B cell (primary cell): Measurements from ENCODE around the gene NOL9. TPM values are rescaled to one million over a fixed set of nuclear protein-coding genes. Genes with fewer than 3 reads are reported as not detected.

Experiments used
- ATAC-seq: fragments of 200-7000 bp; cut with Tn5 transposase; one replicate; pipeline ENCODE4 v1.10.0; 2021; ENCODE audit warnings: low read depth, mild to moderate bottlenecking, moderate number of reproducible peaks, moderate library complexity
- CTCF ChIA-PET: fragments of 350-600 bp; sonication (Branson Sonifier 250); formaldehyde crosslinking; loops from one replicate; lab custom pipeline; 2021; ENCODE audit warnings: antibody characterized with exemption, inconsistent platforms; lab: Charles Lee
- POLR2A ChIA-PET: fragments of 350-600 bp; sonication (Branson Sonifier 250); formaldehyde crosslinking; loops from one replicate; lab custom pipeline; 2021; ENCODE audit warnings: antibody characterized with exemption; lab: Charles Lee
- DNase-seq: peaks from one replicate; pipeline ENCODE4 v3.0.0; 2013
- H2AFZ ChIP-seq: 2 replicates; pipeline ENCODE4 v1.6.1; 2012; ENCODE audit warnings: mild to moderate bottlenecking, low read depth, low read length; ENCODE audit not compliant: insufficient read depth, poor library complexity, severe bottlenecking
- H3K27ac ChIP-seq, 2 donors: 1 replicate in 1 of 2; 2 replicates in 1 of 2; pipeline ENCODE4 v1.5.1; 2012 to 2013; ENCODE audit warnings: low read length in 2 of 2, mild to moderate bottlenecking in 2 of 2, moderate library complexity in 1 of 2
- H3K27me3 ChIP-seq, 4 experiments: fragments of 200-600 bp in 1 of 4; sonication (generic) in 1 of 4; replicated peaks in 1 of 4; 1 replicate in 2 of 4; 2 replicates in 2 of 4; pipeline versions ENCODE4 v1.6.1 to v1.7.0; 2013 to 2016; ENCODE audit warnings: low read length in 3 of 4, mild to moderate bottlenecking in 2 of 4, mixed read lengths in 1 of 4, moderate library complexity in 1 of 4; ENCODE audit not compliant: insufficient read depth in 4 of 4, control insufficient read depth in 3 of 4; ENCODE audit errors: control extremely low read depth in 1 of 4
- H3K36me3 ChIP-seq, 2 experiments: replicated peaks in 1 of 2; 1 replicate in 1 of 2; 2 replicates in 1 of 2; pipeline versions ENCODE4 v1.6.1 to v1.7.1; 2013; ENCODE audit warnings: low read length in 1 of 2; ENCODE audit not compliant: insufficient read depth in 2 of 2, control insufficient read depth in 1 of 2; ENCODE audit errors: control extremely low read depth in 1 of 2, extremely low read depth in 1 of 2
- H3K4me1 ChIP-seq, 2 donors: fragments of 200-600 bp in 1 of 2; sonication (generic) in 1 of 2; 1 replicate in 1 of 2; 2 replicates in 1 of 2; pipeline versions ENCODE4 v1.5.1 to v1.6.1; 2013 to 2017; ENCODE audit warnings: low read length in 2 of 2; ENCODE audit not compliant: control insufficient read depth in 2 of 2, insufficient read depth in 2 of 2
- H3K4me2 ChIP-seq: replicated peaks from 2 replicates; pipeline ENCODE3; 2012; ENCODE audit warnings: mild to moderate bottlenecking, low read depth, low read length; ENCODE audit not compliant: poor library complexity, severe bottlenecking
- H3K4me3 ChIP-seq, 5 experiments: fragments of 200-600 bp in 1 of 5; sonication (generic) in 1 of 5; 1 replicate in 3 of 5; 2 replicates in 2 of 5; pipeline versions ENCODE4 v1.5.1 to v1.7.0; 2011 to 2016; ENCODE audit warnings: low read length in 4 of 5, mild to moderate bottlenecking in 4 of 5, low read depth in 2 of 5, control low read depth in 1 of 5, moderate library complexity in 1 of 5; ENCODE audit not compliant: insufficient read depth in 1 of 5; ENCODE audit errors: control extremely low read depth in 1 of 5, extremely low read depth in 1 of 5
- H3K79me2 ChIP-seq: fragments of 200-600 bp; sonication (generic); one replicate; pipeline ENCODE4 v1.6.0; 2016; ENCODE audit warnings: low read length; ENCODE audit not compliant: control insufficient read depth, insufficient read depth
- H3K9ac ChIP-seq: fragments of 200-600 bp; sonication (generic); 2 replicates; pipeline ENCODE4 v1.6.1; 2017; ENCODE audit warnings: mild to moderate bottlenecking, low read length, moderate library complexity
- H3K9me3 ChIP-seq, 3 donors: one replicate each; pipeline versions ENCODE4 v1.6.1 to v1.7.1; 2013; ENCODE audit warnings: low read length in 2 of 3; ENCODE audit not compliant: control insufficient read depth in 2 of 3, insufficient read depth in 1 of 3; ENCODE audit errors: control extremely low read depth in 1 of 3
- H4K20me1 ChIP-seq: 2 replicates; pipeline ENCODE4 v1.6.0; 2012; ENCODE audit warnings: mild to moderate bottlenecking, low read length; ENCODE audit not compliant: insufficient read depth, control insufficient read depth, poor library complexity, severe bottlenecking
- H3K27ac Mint-ChIP-seq: one replicate; pipeline ENCODE4 v1.8.0; 2021; ENCODE audit warnings: mixed read lengths
- H3K27me3 Mint-ChIP-seq: one replicate; pipeline ENCODE4 v1.8.0; 2021; ENCODE audit warnings: mixed read lengths
- H3K4me1 Mint-ChIP-seq: one replicate; pipeline ENCODE4 v1.8.0; 2021; ENCODE audit warnings: mixed read lengths
- H3K4me3 Mint-ChIP-seq: one replicate; pipeline ENCODE4 v1.8.0; 2021; ENCODE audit warnings: mixed read lengths
- H3K9me3 Mint-ChIP-seq: one replicate; pipeline ENCODE4 v1.8.0; 2022; ENCODE audit warnings: mixed read lengths; ENCODE audit not compliant: insufficient read depth
- EZH2 ChIP-seq: IDR thresholded peaks from 2 replicates; pipeline ENCODE4 v1.6.1; 2012; ENCODE audit warnings: borderline replicate concordance, low read depth, mild to moderate bottlenecking, moderate library complexity, low read length; ENCODE audit not compliant: insufficient read depth, poor library complexity, severe bottlenecking
- WGBS: methylation state at CpG from one replicate; pipeline ENCODE4 v1.1.5; 2013; ENCODE audit warnings: missing lambda C conversion rate; ENCODE audit not compliant: insufficient coverage; 5-methylcytosine and 5-hydroxymethylcytosine counted together
- intact Hi-C: fragments of 100-400 bp; cut with micrococcal nuclease; formaldehyde crosslinking; loops from one replicate; pipeline ENCODE4 v1.10.0; 2022
- polyA plus RNA-seq: library from polyadenylated mRNA; depleted of rRNA; stranded (reverse); fragments of >200 nt; gene quantifications from 2 replicates; pipeline ENCODE4 v1.2.3, GENCODE V29; 2012
- total RNA-seq, 2 donors: library from RNA; stranded (reverse); fragments of 120-200 nt in 1 of 2; gene quantifications; 1 replicate in 1 of 2; 2 replicates in 1 of 2; pipeline versions ENCODE4 v1.2.3 to v1.2.4, GENCODE V29; 2013 to 2022
- TF ChIP-seq, protein P1 (sequence below): fragments of 200-600 bp; IDR thresholded peaks from one replicate; pipeline ENCODE4 v1.8.0; 2022; ENCODE audit warnings: antibody characterized with exemption, mild to moderate bottlenecking

The NOL9 gene
- total and polyA plus RNA-seq, 2 donors (not counting 1 experiment from before 2014, with no cell fraction given): 23.8 to 49.5 TPM

DNA sequence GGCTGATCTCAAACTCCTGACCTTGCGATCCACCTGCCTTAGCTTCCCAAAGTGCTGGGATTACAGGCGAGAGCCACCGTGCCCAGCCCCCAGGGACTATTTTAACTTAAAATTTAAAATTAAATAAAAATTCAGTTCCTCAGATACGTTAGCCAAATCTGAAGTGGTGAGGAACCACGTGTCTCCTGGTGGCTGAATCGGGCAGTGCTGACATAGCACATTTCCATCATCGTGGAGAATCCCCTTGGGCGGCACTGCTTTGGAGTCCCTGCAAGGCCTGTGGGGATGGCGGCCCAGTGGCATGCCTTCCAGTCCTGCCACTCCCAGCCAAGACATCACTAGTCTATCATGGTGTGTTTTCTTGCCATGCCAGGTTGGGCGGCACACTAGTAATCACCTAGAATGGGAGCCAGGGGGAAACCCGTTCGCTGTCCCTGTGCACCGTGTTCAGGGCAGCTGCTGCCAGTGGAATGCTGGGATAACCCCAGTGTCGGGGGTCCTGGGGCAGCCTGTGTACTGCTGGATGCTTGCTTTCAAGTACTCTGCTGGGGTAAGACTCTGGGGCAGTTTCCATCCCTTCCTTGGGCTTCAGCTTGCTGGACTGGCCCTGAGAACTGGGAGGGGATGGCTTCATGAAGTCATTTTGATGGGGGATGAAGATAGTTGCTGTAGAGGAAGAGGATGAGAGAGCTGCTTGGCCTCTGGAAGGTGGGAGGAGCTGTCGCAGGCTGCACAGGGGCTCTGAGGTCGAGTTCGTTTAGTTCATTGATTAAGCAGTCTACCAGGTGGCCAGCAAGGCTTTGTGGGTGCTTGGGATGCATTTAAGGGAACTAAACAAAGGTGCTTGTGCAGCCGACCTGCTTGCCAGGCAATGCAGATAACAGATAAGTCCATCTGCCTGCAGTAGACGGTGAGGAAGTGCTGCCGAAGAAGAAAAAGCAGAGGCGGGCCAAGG is 30.1 kb upstream of the NOL9 start:
- Histone ChIP-seq H3K9me3 (no peaks in the 10 kb centered on the region), H3K4me3 (no peak overlapping the region), H2AFZ (no peak overlapping the region), H3K79me2 (peaks cover 46% of the 10 kb centered on the region), H3K27me3 (no peaks in the 10 kb centered on the region), H3K27ac (no peak overlapping the region), H3K9ac (no peak overlapping the region), H4K20me1 (peaks cover 48% of the 10 kb centered on the region), H3K4me1 (peaks cover 18 to 36% of the 10 kb centered on the region in 2 donors), H3K4me2 (no peak overlapping the region), H3K36me3 (peaks cover 0 to 26% of the 10 kb centered on the region in 2 experiments)
- H3K27me3 Mint-ChIP-seq: no peaks in the 10 kb centered on the region
- no peaks in the 10 kb centered on the region for H3K9me3 Mint-ChIP-seq
- no peak overlapping the region for H3K27ac Mint-ChIP-seq
- TF ChIP-seq, protein P1, sequence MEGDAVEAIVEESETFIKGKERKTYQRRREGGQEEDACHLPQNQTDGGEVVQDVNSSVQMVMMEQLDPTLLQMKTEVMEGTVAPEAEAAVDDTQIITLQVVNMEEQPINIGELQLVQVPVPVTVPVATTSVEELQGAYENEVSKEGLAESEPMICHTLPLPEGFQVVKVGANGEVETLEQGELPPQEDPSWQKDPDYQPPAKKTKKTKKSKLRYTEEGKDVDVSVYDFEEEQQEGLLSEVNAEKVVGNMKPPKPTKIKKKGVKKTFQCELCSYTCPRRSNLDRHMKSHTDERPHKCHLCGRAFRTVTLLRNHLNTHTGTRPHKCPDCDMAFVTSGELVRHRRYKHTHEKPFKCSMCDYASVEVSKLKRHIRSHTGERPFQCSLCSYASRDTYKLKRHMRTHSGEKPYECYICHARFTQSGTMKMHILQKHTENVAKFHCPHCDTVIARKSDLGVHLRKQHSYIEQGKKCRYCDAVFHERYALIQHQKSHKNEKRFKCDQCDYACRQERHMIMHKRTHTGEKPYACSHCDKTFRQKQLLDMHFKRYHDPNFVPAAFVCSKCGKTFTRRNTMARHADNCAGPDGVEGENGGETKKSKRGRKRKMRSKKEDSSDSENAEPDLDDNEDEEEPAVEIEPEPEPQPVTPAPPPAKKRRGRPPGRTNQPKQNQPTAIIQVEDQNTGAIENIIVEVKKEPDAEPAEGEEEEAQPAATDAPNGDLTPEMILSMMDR: no peak
- no peak for TF ChIP-seq EZH2
- ChIA-PET POLR2A (interaction anchor here (0.5 to 0.7 kb wide), 2 partner anchors 16 to 40 kb away, joined by 3 to 4 read pairs; no protein-coding TSS in a partner anchor), CTCF (no interaction called here)
- H3K4me1 Mint-ChIP-seq: peaks cover 37% of the 10 kb centered on the region
- no peak overlapping the region for H3K4me3 Mint-ChIP-seq
- intact Hi-C loops: no loop called here
- WGBS: 91% methylated on average over 18 of the region's 21 CpGs
- ATAC-seq (no peak), DNase-seq (no peak)

DNA sequence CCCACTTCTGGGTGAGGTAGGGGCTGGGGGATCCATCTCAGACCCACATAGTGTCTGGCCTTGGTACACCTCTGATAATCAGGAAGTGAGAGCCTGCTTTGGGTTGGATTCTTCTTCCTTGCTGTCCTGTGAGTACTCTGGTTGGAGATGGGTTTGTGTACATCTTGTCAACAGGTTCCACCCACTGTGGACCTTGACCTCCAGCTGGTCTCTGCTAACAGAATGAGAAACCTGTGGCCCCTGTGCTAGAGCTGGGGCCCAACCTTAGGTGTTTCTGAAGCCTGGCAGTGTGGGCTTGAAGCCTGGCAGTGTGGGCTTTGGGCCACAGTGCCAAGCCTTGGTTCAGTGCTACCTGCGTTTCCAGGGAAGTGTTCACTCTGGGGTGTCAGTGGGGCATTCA is 28.1 kb upstream of the NOL9 start:
- Histone ChIP-seq H3K36me3 (peaks cover 0 to 5% of the 10 kb centered on the region in 2 experiments), H3K9ac (no peak overlapping the region)

More for the DNA sequence above, 28.1 kb upstream of the NOL9 start:
- no peak for ATAC-seq
- Histone ChIP-seq H3K27ac (peak overlapping the region; percentile 13 to 91), H3K4me2 (peak overlapping the region; percentile 88), H3K9me3 (no peaks in the 10 kb centered on the region), H2AFZ (no peak overlapping the region), H3K79me2 (peaks cover 49% of the 10 kb centered on the region), H3K27me3 (no peaks in the 10 kb centered on the region), H3K4me3 (no peak overlapping the region), H4K20me1 (peaks cover 40% of the 10 kb centered on the region), H3K4me1 (peaks cover 20 to 34% of the 10 kb centered on the region in 2 donors)
- peak overlapping the region; percentile 78 for H3K27ac Mint-ChIP-seq
- whole genome bisulfite sequencing: 100% methylated on average over 1 of the region's 1 CpG
- ChIA-PET CTCF (interaction anchor here (1.1 kb wide), 1 partner anchor 20 kb away, joined by 3 read pairs; the partner anchor contains the start of gene KLHL21), POLR2A (no interaction called here)
- H3K4me1 Mint-ChIP-seq: peaks cover 36% of the 10 kb centered on the region
- no peaks in the 10 kb centered on the region for H3K27me3 Mint-ChIP-seq
- no peaks in the 10 kb centered on the region for H3K9me3 Mint-ChIP-seq
- intact Hi-C loops: no loop called here
- H3K4me3 Mint-ChIP-seq: peak overlapping the region; percentile 98
- no peak for DNase-seq
- TF ChIP-seq EZH2: no peak
